ENCODE data around the gene PTPRM. TPM values are rescaled to one million over a fixed set of nuclear protein-coding genes. Genes with fewer than 3 reads are reported as not detected.

PTPRM gene
- total RNA-seq, 1 experiment from 2014 or later = 11.1 TPM

GRCh38 chr18:7902399-7902839 is 335.3 kb downstream of the PTPRM start (continued):
- TF ChIP-seq, protein P1, sequence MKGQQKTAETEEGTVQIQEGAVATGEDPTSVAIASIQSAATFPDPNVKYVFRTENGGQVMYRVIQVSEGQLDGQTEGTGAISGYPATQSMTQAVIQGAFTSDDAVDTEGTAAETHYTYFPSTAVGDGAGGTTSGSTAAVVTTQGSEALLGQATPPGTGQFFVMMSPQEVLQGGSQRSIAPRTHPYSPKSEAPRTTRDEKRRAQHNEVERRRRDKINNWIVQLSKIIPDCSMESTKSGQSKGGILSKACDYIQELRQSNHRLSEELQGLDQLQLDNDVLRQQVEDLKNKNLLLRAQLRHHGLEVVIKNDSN (CRISPR knock-in tag; IDR thresholded peaks at IDR 0.05) = no peak

DNA sequence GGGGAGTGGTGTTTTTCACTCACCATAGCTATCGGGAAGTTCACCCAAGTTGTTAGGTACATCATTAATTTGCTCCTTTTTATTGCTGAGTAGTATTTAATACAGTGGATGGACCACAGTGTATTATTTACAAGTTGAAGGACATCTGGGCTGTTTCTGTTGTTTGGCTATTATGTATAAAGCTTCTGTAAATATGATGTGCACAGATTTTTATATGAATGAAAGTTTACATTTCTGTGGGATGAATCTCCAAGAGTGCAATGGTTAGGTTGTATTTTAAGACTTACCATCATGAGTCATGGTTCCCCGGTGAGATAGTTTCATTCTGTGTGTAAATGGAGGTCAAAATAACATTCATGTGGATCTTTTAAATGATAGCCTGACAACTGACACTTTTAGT is 337.4 kb downstream of the PTPRM start:
- Mint-ChIP-seq H3K36me3 (no peaks in the 10 kb centered on the region), H3K4me1 (peaks cover 9% of the 10 kb centered on the region; the same call in 1 of the 2 replicates), H3K9me3 (0 out of 2 replicates have a peak, but pooled peaks cover 4% of the 10 kb centered on the region), H3K27me3 (ENCODE audit: low read depth) (no peaks in the 10 kb centered on the region), H3K4me3 (no peak overlapping the region), H3K27ac (no peak overlapping the region)
- TF ChIP-seq TP53 (CRISPR knock-in tag; IDR thresholded peaks at IDR 0.05) = no peak
- ChIA-PET POLR2A (no interaction called here), CTCF (no interaction called here)
- DNase-seq (ENCODE audit: low spot score) (no peak), ATAC-seq (no peak)

GRCh38 chr18:7908681-7909299 is 341.7 kb downstream of the PTPRM start:
- Mint-ChIP-seq H3K36me3 (no peaks in the 10 kb centered on the region), H3K4me3 (no peak overlapping the region), H3K4me1 (peaks cover 6% of the 10 kb centered on the region; the same call in 1 of the 2 replicates), H3K27me3 (ENCODE audit: low read depth) (no peaks in the 10 kb centered on the region), H3K9me3 (0 out of 2 replicates have a peak, but pooled peaks cover 4% of the 10 kb centered on the region), H3K27ac (no peak overlapping the region)
- CTCF ChIA-PET = interaction anchor here (1.0 kb wide), 1 partner anchor 119 kb away, joined by 3 read pairs; no protein-coding TSS in a partner anchor
- POLR2A ChIA-PET = no interaction called here
- no peak for DNase-seq (ENCODE audit: low spot score)
- ATAC-seq = no peak
- TF ChIP-seq ETV6 (CRISPR knock-in tag; IDR thresholded peaks at IDR 0.05) (no peak), SP1 (CRISPR knock-in tag; conservative IDR thresholded peaks at IDR 0.05) (no peak), ZNF232 (CRISPR knock-in tag; IDR thresholded peaks at IDR 0.05) (no peak), OVOL2 (CRISPR knock-in tag; IDR thresholded peaks at IDR 0.05; ENCODE audit: borderline replicate concordance) (no peak), ATF1 (CRISPR knock-in tag; IDR thresholded peaks at IDR 0.05) (no peak), ZNF138 (CRISPR knock-in tag; conservative IDR thresholded peaks at IDR 0.05) (no peak), SOX15 (CRISPR knock-in tag; IDR thresholded peaks at IDR 0.05) (no peak), RORB (CRISPR knock-in tag; IDR thresholded peaks at IDR 0.05) (no peak), FOXJ3 (CRISPR knock-in tag; IDR thresholded peaks at IDR 0.05; ENCODE audit: borderline replicate concordance) (no peak), CBFB (CRISPR knock-in tag; IDR thresholded peaks at IDR 0.05; ENCODE audit: low read depth) (no peak)
- TF ChIP-seq, protein P2, sequence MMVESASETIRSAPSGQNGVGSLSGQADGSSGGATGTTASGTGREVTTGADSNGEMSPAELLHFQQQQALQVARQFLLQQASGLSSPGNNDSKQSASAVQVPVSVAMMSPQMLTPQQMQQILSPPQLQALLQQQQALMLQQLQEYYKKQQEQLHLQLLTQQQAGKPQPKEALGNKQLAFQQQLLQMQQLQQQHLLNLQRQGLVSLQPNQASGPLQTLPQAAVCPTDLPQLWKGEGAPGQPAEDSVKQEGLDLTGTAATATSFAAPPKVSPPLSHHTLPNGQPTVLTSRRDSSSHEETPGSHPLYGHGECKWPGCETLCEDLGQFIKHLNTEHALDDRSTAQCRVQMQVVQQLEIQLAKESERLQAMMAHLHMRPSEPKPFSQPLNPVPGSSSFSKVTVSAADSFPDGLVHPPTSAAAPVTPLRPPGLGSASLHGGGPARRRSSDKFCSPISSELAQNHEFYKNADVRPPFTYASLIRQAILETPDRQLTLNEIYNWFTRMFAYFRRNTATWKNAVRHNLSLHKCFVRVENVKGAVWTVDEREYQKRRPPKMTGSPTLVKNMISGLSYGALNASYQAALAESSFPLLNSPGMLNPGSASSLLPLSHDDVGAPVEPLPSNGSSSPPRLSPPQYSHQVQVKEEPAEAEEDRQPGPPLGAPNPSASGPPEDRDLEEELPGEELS (CRISPR knock-in tag; IDR thresholded peaks at IDR 0.05) = no peak

GRCh38 chr18:7914834-7915670 is 347.9 kb downstream of the PTPRM start:
- Mint-ChIP-seq H3K36me3 (no peaks in the 10 kb centered on the region), H3K27me3 (ENCODE audit: low read depth) (no peaks in the 10 kb centered on the region), H3K27ac (no peak overlapping the region), H3K9me3 (no peaks in the 10 kb centered on the region), H3K4me3 (no peak overlapping the region), H3K4me1 (no peaks in the 10 kb centered on the region)
- no peak for ATAC-seq
- POLR2A ChIA-PET = no interaction called here
- no peak for DNase-seq (ENCODE audit: low spot score)
- TF ChIP-seq OVOL2 (CRISPR knock-in tag; IDR thresholded peaks at IDR 0.05; ENCODE audit: borderline replicate concordance) = no peak
- TF ChIP-seq ZNF396 (CRISPR knock-in tag; IDR thresholded peaks at IDR 0.05; ENCODE audit: borderline replicate concordance) = no peak
- no peak for TF ChIP-seq GRHL2 (CRISPR knock-in tag; IDR thresholded peaks at IDR 0.05; ENCODE audit: insufficient replicate concordance, severe bottlenecking)
- no peak for TF ChIP-seq PRDM15 (CRISPR knock-in tag; IDR thresholded peaks at IDR 0.05)
- CTCF ChIA-PET = no interaction called here
